ENCODE measurements around the gene ELN.

ELN gene

GRCh38 chr7:74083928-74084721 is 56.2 kb downstream of the ELN start:
- DNase-seq = peak; percentile 54
- peak overlapping the region; percentile 97 for H3K18ac ChIP-seq (ENCODE audit: low read length)
- no peak overlapping the region for H4K5ac ChIP-seq (ENCODE audit: low read length)
- peaks cover 10% of the 10 kb centered on the region for H3K4me1 ChIP-seq (ENCODE audit: control insufficient read depth, low read depth, low read length)
- H3K27me3 ChIP-seq (ENCODE audit: insufficient read depth, low read length, poor library complexity) = no peaks in the 10 kb centered on the region
- WGBS (ENCODE audit: extremely low coverage, insufficient coverage, low lambda C conversion rate) = no CpG with 5 or more reads among the region's 61 CpGs
- H3K56ac ChIP-seq (ENCODE audit: low read length) = peak overlapping the region; percentile 97
- peak overlapping the region; percentile 70 for H3K27ac ChIP-seq (ENCODE audit: low read depth, low read length)
- peak overlapping the region; percentile 68 for H3K4me3 ChIP-seq (ENCODE audit: low read length)
- peak overlapping the region; percentile 91 for H3K9ac ChIP-seq (ENCODE audit: low read length)
- peak overlapping the region; percentile 97 for H3K4ac ChIP-seq (ENCODE audit: low read depth, low read length)
- H3K23ac ChIP-seq (ENCODE audit: low read length) = peak overlapping the region; percentile 98
- H2BK5ac ChIP-seq (ENCODE audit: low read length) = no peak overlapping the region
- peaks cover 10% of the 10 kb centered on the region for H3K79me2 ChIP-seq (ENCODE audit: control insufficient read depth, insufficient read depth, low read length)
- H3K36me3 ChIP-seq (ENCODE audit: control insufficient read depth, insufficient read depth, low read length) = peaks cover 5% of the 10 kb centered on the region
- peaks cover 17% of the 10 kb centered on the region for H3K79me1 ChIP-seq (ENCODE audit: low read length)
- H3K4me2 ChIP-seq (ENCODE audit: low read length) = peak overlapping the region; percentile 96
- peak overlapping the region; percentile 76 for H4K8ac ChIP-seq (ENCODE audit: low read depth, low read length)
- peak overlapping the region; percentile 82 for H2AK5ac ChIP-seq (ENCODE audit: low read length)
- H2BK15ac ChIP-seq (replicated peaks; ENCODE audit: low read depth) = no peak overlapping the region
- peak overlapping the region; percentile 63 for H2BK120ac ChIP-seq (ENCODE audit: low read depth, low read length)

- Histone ChIP-seq H4K8ac (ENCODE audit: low read depth, low read length) (no peak overlapping the region), H3K18ac (ENCODE audit: low read length) (peak overlapping the region; percentile 97), H2BK120ac (ENCODE audit: low read depth, low read length) (no peak overlapping the region), H3K36me3 (ENCODE audit: control insufficient read depth, insufficient read depth, low read length) (peaks cover 5% of the 10 kb centered on the region), H3K9ac (ENCODE audit: low read length) (peak overlapping the region; percentile 91), H3K27me3 (ENCODE audit: insufficient read depth, low read length, poor library complexity) (no peaks in the 10 kb centered on the region), H3K27ac (ENCODE audit: low read depth, low read length) (peak overlapping the region; percentile 70), H3K56ac (ENCODE audit: low read length) (peak overlapping the region; percentile 97), H2BK5ac (ENCODE audit: low read length) (no peak overlapping the region), H2AK5ac (ENCODE audit: low read length) (peak overlapping the region; percentile 82), H3K79me2 (ENCODE audit: control insufficient read depth, insufficient read depth, low read length) (peaks cover 10% of the 10 kb centered on the region), H3K4me3 (ENCODE audit: low read length) (peak overlapping the region; percentile 68), H2BK15ac (replicated peaks; ENCODE audit: low read depth) (no peak overlapping the region), H3K23ac (ENCODE audit: low read length) (peak overlapping the region; percentile 98), H3K4me1 (ENCODE audit: control insufficient read depth, low read depth, low read length) (peaks cover 9% of the 10 kb centered on the region), H3K4ac (ENCODE audit: low read depth, low read length) (peak overlapping the region; percentile 97), H4K5ac (ENCODE audit: low read length) (no peak overlapping the region), H3K79me1 (ENCODE audit: low read length) (peaks cover 17% of the 10 kb centered on the region), H3K4me2 (ENCODE audit: low read length) (peak overlapping the region; percentile 96)
- WGBS (ENCODE audit: extremely low coverage, insufficient coverage, low lambda C conversion rate) = no CpG with 5 or more reads among the region's 6 CpGs
- no peak for DNase-seq
Observed at GRCh38 chr7:74084722-74085578, 57.0 kb downstream of the ELN start.

- Histone ChIP-seq H3K36me3 (ENCODE audit: control insufficient read depth, insufficient read depth, low read length) (peaks cover 5% of the 10 kb centered on the region), H2BK15ac (replicated peaks; ENCODE audit: low read depth) (no peak overlapping the region), H3K23ac (ENCODE audit: low read length) (no peak overlapping the region), H3K79me1 (ENCODE audit: low read length) (peaks cover 17% of the 10 kb centered on the region), H4K8ac (ENCODE audit: low read depth, low read length) (no peak overlapping the region), H3K27ac (ENCODE audit: low read depth, low read length) (no peak overlapping the region), H2AK5ac (ENCODE audit: low read length) (no peak overlapping the region), H3K4me1 (ENCODE audit: control insufficient read depth, low read depth, low read length) (peaks cover 7% of the 10 kb centered on the region), H2BK120ac (ENCODE audit: low read depth, low read length) (no peak overlapping the region), H3K18ac (ENCODE audit: low read length) (no peak overlapping the region), H4K5ac (ENCODE audit: low read length) (no peak overlapping the region), H2BK5ac (ENCODE audit: low read length) (no peak overlapping the region), H3K9ac (ENCODE audit: low read length) (no peak overlapping the region), H3K4ac (ENCODE audit: low read depth, low read length) (no peak overlapping the region), H3K79me2 (ENCODE audit: control insufficient read depth, insufficient read depth, low read length) (peaks cover 10% of the 10 kb centered on the region), H3K4me2 (ENCODE audit: low read length) (no peak overlapping the region), H3K27me3 (ENCODE audit: insufficient read depth, low read length, poor library complexity) (no peaks in the 10 kb centered on the region), H3K4me3 (ENCODE audit: low read length) (no peak overlapping the region), H3K56ac (ENCODE audit: low read length) (no peak overlapping the region)
- DNase-seq = no peak
- WGBS (ENCODE audit: extremely low coverage, insufficient coverage, low lambda C conversion rate) = no CpG with 5 or more reads among the region's 10 CpGs
Observed at GRCh38 chr7:74087791-74088453, 59.9 kb downstream of the ELN start.

GRCh38 chr7:74092321-74092963 is 64.5 kb downstream of the ELN start:
- H2BK15ac ChIP-seq (replicated peaks; ENCODE audit: low read depth) = no peak overlapping the region
- H2BK120ac ChIP-seq (ENCODE audit: low read depth, low read length) = no peak overlapping the region
- peaks cover 3% of the 10 kb centered on the region for H3K79me1 ChIP-seq (ENCODE audit: low read length)
- no peak overlapping the region for H3K9ac ChIP-seq (ENCODE audit: low read length)
- no peak overlapping the region for H3K23ac ChIP-seq (ENCODE audit: low read length)
- DNase-seq = peak; percentile 20
- H3K79me2 ChIP-seq (ENCODE audit: control insufficient read depth, insufficient read depth, low read length) = no peaks in the 10 kb centered on the region
- H3K4ac ChIP-seq (ENCODE audit: low read depth, low read length) = no peak overlapping the region
- WGBS (ENCODE audit: extremely low coverage, insufficient coverage, low lambda C conversion rate) = no CpG with 5 or more reads among the region's 13 CpGs
- no peak overlapping the region for H4K8ac ChIP-seq (ENCODE audit: low read depth, low read length)
- no peak overlapping the region for H4K5ac ChIP-seq (ENCODE audit: low read length)
- H2AK5ac ChIP-seq (ENCODE audit: low read length) = no peak overlapping the region
- H3K27me3 ChIP-seq (ENCODE audit: insufficient read depth, low read length, poor library complexity) = no peaks in the 10 kb centered on the region
- H2BK5ac ChIP-seq (ENCODE audit: low read length) = no peak overlapping the region
- no peak overlapping the region for H3K4me2 ChIP-seq (ENCODE audit: low read length)
- H3K4me3 ChIP-seq (ENCODE audit: low read length) = no peak overlapping the region
- H3K4me1 ChIP-seq (ENCODE audit: control insufficient read depth, low read depth, low read length) = peaks cover 11% of the 10 kb centered on the region
- peak overlapping the region; percentile 65 for H3K56ac ChIP-seq (ENCODE audit: low read length)
- H3K27ac ChIP-seq (ENCODE audit: low read depth, low read length) = peak overlapping the region; percentile 93
- no peak overlapping the region for H3K18ac ChIP-seq (ENCODE audit: low read length)
- peaks cover 5% of the 10 kb centered on the region for H3K36me3 ChIP-seq (ENCODE audit: control insufficient read depth, insufficient read depth, low read length)

GRCh38 chr7:74092964-74093471 is 65.0 kb downstream of the ELN start:
- peak overlapping the region; percentile 66 for H3K23ac ChIP-seq (ENCODE audit: low read length)
- no peak overlapping the region for H2BK120ac ChIP-seq (ENCODE audit: low read depth, low read length)
- peak overlapping the region; percentile 20 for H3K9ac ChIP-seq (ENCODE audit: low read length)
- peak overlapping the region; percentile 65 for H3K56ac ChIP-seq (ENCODE audit: low read length)
- H3K36me3 ChIP-seq (ENCODE audit: control insufficient read depth, insufficient read depth, low read length) = peaks cover 7% of the 10 kb centered on the region
- H3K4ac ChIP-seq (ENCODE audit: low read depth, low read length) = no peak overlapping the region
- DNase-seq = peak; percentile 29
- H3K4me3 ChIP-seq (ENCODE audit: low read length) = no peak overlapping the region
- no peak overlapping the region for H2BK15ac ChIP-seq (replicated peaks; ENCODE audit: low read depth)
- WGBS (ENCODE audit: extremely low coverage, insufficient coverage, low lambda C conversion rate) = no CpG with 5 or more reads among the region's 12 CpGs
- H3K27me3 ChIP-seq (ENCODE audit: insufficient read depth, low read length, poor library complexity) = no peaks in the 10 kb centered on the region
- no peak overlapping the region for H3K18ac ChIP-seq (ENCODE audit: low read length)
- H3K79me1 ChIP-seq (ENCODE audit: low read length) = peaks cover 3% of the 10 kb centered on the region
- no peaks in the 10 kb centered on the region for H3K79me2 ChIP-seq (ENCODE audit: control insufficient read depth, insufficient read depth, low read length)
- no peak overlapping the region for H2BK5ac ChIP-seq (ENCODE audit: low read length)
- peaks cover 11% of the 10 kb centered on the region for H3K4me1 ChIP-seq (ENCODE audit: control insufficient read depth, low read depth, low read length)
- peak overlapping the region; percentile 62 for H2AK5ac ChIP-seq (ENCODE audit: low read length)
- H3K4me2 ChIP-seq (ENCODE audit: low read length) = no peak overlapping the region
- no peak overlapping the region for H4K5ac ChIP-seq (ENCODE audit: low read length)
- peak overlapping the region; percentile 93 for H3K27ac ChIP-seq (ENCODE audit: low read depth, low read length)
- H4K8ac ChIP-seq (ENCODE audit: low read depth, low read length) = no peak overlapping the region

All from mesendoderm (in vitro differentiated cells).